HFFc6 (cell line): ENCODE measurements around the gene RABGAP1L. TPM values are rescaled to one million over a fixed set of nuclear protein-coding genes. Genes with fewer than 3 reads are reported as not detected.
"Not testable (repeated sequence)": the region's sequence is repeated elsewhere in the genome, so short reads cannot be mapped to it uniquely, and the experiment has no call there.

Source experiments
- DNase-seq: peaks from one replicate; pipeline ENCODE4 v3.0.0-alpha.2; 2018
- H3K27ac Mint-ChIP-seq: 2 replicates; pipeline ENCODE4 v1.8.0; 2020; ENCODE audit warnings: mild to moderate bottlenecking, mixed read lengths
- H3K27me3 Mint-ChIP-seq: 2 replicates; pipeline ENCODE4 v1.8.0; 2021; ENCODE audit warnings: mild to moderate bottlenecking, moderate library complexity, mixed read lengths; ENCODE audit not compliant: insufficient read depth
- H3K36me3 Mint-ChIP-seq: 2 replicates; pipeline ENCODE4 v1.8.0; 2021; ENCODE audit warnings: low read depth, mixed read lengths
- H3K4me1 Mint-ChIP-seq: 2 replicates; pipeline ENCODE4 v1.8.0; 2020; ENCODE audit warnings: low read depth, mixed read lengths
- H3K4me3 Mint-ChIP-seq: 2 replicates; pipeline ENCODE4 v1.8.0; 2020; ENCODE audit warnings: mild to moderate bottlenecking, moderate library complexity, mixed read lengths
- H3K9me3 Mint-ChIP-seq: 2 replicates; pipeline ENCODE4 v1.8.0; 2020; ENCODE audit warnings: mild to moderate bottlenecking, mixed read lengths
- CTCF ChIP-seq: fragments of 200-600 bp; sonication (generic); IDR thresholded peaks from 2 replicates; pipeline ENCODE4 v1.5.0; 2021; ENCODE audit warnings: antibody characterized with exemption, mild to moderate bottlenecking
- total RNA-seq, 6 experiments: library from RNA; stranded (reverse); fragmentation: NEBNext Ultra II Directional; extraction: Animal tissue kit (Norgen Biotek cat#: 25700); gene quantifications; 2 replicates in 1 of 6; 3 replicates in 5 of 6; pipeline ENCODE4 v1.2.3, GENCODE V29; 2021

RABGAP1L gene
- total RNA-seq, 6 experiments from 2014 or later: 14.5 to 16.9 (median 16.0) TPM

DNA sequence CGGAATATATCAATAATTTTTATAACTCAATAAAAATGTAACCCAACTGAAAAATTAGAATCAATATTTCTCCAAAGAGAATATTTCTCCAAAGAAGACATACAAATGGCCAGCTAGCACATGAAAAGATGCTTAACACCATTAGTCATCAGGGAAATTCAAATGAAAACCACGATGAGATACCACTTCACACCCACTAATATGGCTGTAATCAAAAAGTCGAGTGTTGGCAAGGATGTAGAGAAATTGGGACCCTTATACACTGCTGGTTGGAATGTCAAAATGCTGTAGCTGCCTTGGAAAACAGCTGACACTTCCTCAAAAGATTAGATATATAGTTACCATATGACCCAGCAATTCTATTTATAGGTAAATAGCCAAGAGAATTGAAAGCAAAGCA is 421.5 kb downstream of the RABGAP1L start:
- no peaks in the 10 kb centered on the region for H3K4me1 Mint-ChIP-seq
- no peak for TF ChIP-seq CTCF
- no peak for DNase-seq
- H3K36me3 Mint-ChIP-seq: peaks cover 2% of the 10 kb centered on the region; the same call in 1 of the 2 replicates
- no peak overlapping the region for H3K4me3 Mint-ChIP-seq
- peaks cover 2% of the 10 kb centered on the region; the same call in 1 of the 2 replicates for H3K9me3 Mint-ChIP-seq
- H3K27ac Mint-ChIP-seq: no peak overlapping the region
- no peaks in the 10 kb centered on the region for H3K27me3 Mint-ChIP-seq

GRCh38 chr1:174583316-174583715 is 424.0 kb downstream of the RABGAP1L start:
- Mint-ChIP-seq H3K4me3 (no peak overlapping the region), H3K27me3 (no peaks in the 10 kb centered on the region; the same call in 1 of the 2 replicates), H3K27ac (no peak overlapping the region), H3K4me1 (no peaks in the 10 kb centered on the region), H3K9me3 (no peaks in the 10 kb centered on the region; the same call in 1 of the 2 replicates), H3K36me3 (peaks cover under 1% of the 10 kb centered on the region; the same call in 1 of the 2 replicates)
- DNase-seq: no peak
- no peak for TF ChIP-seq CTCF

DNA sequence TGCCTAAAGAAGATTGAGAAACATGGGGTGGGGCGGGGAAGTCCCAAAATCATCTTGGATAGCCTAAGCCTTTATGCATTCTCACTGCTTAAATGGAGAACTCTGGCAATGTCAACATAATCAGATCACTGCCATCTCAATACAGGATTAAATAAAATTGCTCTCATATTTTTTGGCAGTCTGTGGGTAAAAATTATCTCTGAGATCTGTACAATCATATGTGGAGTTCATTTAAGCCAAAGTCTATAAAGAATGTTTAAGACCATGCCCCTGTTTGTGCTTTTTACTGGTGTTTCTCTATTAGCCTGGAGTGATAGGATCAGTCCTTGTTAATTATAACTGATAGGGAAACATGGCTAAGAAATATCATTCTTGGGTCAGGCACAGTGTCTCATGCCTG is 424.8 kb downstream of the RABGAP1L start:
- TF ChIP-seq CTCF: no peak
- Mint-ChIP-seq H3K9me3 (no peaks in the 10 kb centered on the region; the same call in 1 of the 2 replicates), H3K4me1 (no peaks in the 10 kb centered on the region)

GRCh38 chr1:174588618-174589017 is 429.3 kb downstream of the RABGAP1L start:
- H3K9me3 Mint-ChIP-seq, H3K27me3 Mint-ChIP-seq, H3K4me3 Mint-ChIP-seq, H3K36me3 Mint-ChIP-seq, H3K4me1 Mint-ChIP-seq, H3K27ac Mint-ChIP-seq, DNase-seq: not testable (repeated sequence)

More for the DNA sequence above, 424.8 kb downstream of the RABGAP1L start:
- DNase-seq: no peak
- Mint-ChIP-seq H3K27ac (no peak overlapping the region), H3K27me3 (no peaks in the 10 kb centered on the region; the same call in 1 of the 2 replicates), H3K36me3 (peaks cover 5% of the 10 kb centered on the region), H3K4me3 (no peak overlapping the region)

DNA sequence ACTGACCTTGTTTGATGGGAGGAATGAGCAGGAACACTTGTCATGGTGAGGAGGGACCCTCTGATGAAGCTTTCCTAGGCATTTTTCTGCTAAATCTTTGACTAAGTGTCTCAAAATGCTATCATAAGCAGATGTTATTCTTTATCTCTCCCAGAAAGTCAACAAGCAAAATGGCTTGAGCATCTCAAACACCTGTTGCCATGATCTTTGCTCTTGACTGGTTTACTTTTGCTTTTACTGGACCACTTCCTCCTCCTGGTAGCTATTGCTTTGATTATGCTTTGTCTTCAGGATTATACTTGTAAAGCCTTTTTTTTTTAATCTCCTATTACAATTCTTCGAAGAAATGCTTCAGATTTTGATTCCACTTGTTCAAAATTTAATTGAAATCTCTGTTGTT is 445.9 kb downstream of the RABGAP1L start:
- Mint-ChIP-seq H3K27me3 (no peaks in the 10 kb centered on the region), H3K4me3 (no peak overlapping the region), H3K27ac (no peak overlapping the region), H3K4me1 (no peaks in the 10 kb centered on the region), H3K36me3 (no peaks in the 10 kb centered on the region), H3K9me3 (no peaks in the 10 kb centered on the region; the same call in 1 of the 2 replicates)
- DNase-seq: no peak
- no peak for TF ChIP-seq CTCF

DNA sequence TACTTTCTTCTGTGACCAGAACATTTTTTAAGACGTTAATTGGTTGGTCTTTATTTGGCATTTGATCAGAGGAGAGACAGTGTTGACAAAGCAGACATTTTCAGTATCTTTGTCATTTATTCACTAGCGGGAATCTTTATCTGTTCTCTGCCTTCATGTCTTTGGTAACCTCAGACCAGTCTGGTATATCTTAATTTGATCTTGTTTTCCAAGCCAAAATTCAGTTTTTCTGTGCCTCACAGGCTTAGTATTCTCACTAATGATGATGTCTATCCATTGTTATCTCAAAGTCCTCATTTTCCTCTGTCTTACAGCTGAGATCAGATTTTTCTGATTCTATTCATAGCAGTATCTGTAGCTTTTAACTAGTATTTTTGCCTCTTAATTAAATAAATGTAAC is 447.2 kb downstream of the RABGAP1L start:
- no peaks in the 10 kb centered on the region for H3K27me3 Mint-ChIP-seq
- no peak overlapping the region for H3K27ac Mint-ChIP-seq
- DNase-seq: no peak
- no peaks in the 10 kb centered on the region for H3K4me1 Mint-ChIP-seq
- TF ChIP-seq CTCF: no peak
- H3K36me3 Mint-ChIP-seq: no peaks in the 10 kb centered on the region
- H3K9me3 Mint-ChIP-seq: no peaks in the 10 kb centered on the region
- no peak overlapping the region for H3K4me3 Mint-ChIP-seq

DNA sequence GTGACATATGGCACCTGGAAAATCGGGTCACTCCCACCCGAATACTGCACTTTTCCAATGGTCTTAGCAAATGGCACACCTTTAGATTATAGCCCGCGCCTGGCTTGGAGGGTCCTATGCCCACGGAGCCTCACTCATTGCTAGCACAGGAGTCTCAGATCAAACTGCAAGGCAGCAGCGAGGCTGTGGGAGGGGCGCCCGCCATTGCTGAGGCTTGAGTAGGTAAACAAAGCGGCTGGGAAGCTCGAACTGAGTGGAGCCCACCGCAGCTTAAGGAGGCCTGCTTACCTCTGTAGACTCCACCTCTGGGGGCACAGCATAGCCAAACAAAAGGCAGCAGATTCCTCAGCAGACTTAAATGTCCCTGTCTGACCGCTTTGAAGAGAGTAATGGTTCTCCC is 458.6 kb downstream of the RABGAP1L start:
- H3K9me3 Mint-ChIP-seq: peaks cover 56% of the 10 kb centered on the region
- H3K36me3 Mint-ChIP-seq: peaks cover 10% of the 10 kb centered on the region; the same call in 1 of the 2 replicates
- DNase-seq, H3K4me3 Mint-ChIP-seq, H3K27ac Mint-ChIP-seq, H3K4me1 Mint-ChIP-seq, H3K27me3 Mint-ChIP-seq: not testable (repeated sequence)
